Keratinocyte (primary cell): Measurements from ENCODE around the gene TXNDC2. TPM values are rescaled to one million over a fixed set of nuclear protein-coding genes. Genes with fewer than 3 reads are reported as not detected.

Source experiments
- DNase-seq: peaks from one replicate; pipeline ENCODE4 v3.0.0-alpha.2; 2011; ENCODE audit warnings: low read depth, missing footprints, low spot score
- FAIRE-seq: peaks from 2 replicates; lab custom pipeline; 2011; peaks lifted over from hg19 to GRCh38; lab: Jason Lieb, UNC
- H2AFZ ChIP-seq: 2 replicates; pipeline ENCODE4 v1.6.0; 2012; ENCODE audit warnings: low read length, control low read depth, inconsistent platforms; ENCODE audit not compliant: control insufficient read depth
- H3K27ac ChIP-seq: 2 replicates; pipeline ENCODE4 v1.5.1; 2011; ENCODE audit warnings: low read length; ENCODE audit not compliant: control insufficient read depth, insufficient read depth
- H3K27me3 ChIP-seq: 3 replicates; pipeline ENCODE4 v1.6.0; 2011; ENCODE audit warnings: low read length; ENCODE audit not compliant: control insufficient read depth, insufficient read depth; ENCODE audit errors: extremely low read depth
- H3K36me3 ChIP-seq, 2 experiments: 2 replicates in 1 of 2; 3 replicates in 1 of 2; pipeline ENCODE4 v1.5.1; 2011; ENCODE audit warnings: low read length in 2 of 2, mild to moderate bottlenecking in 1 of 2; ENCODE audit not compliant: control insufficient read depth in 2 of 2, insufficient read depth in 2 of 2; ENCODE audit errors: extremely low read depth in 1 of 2
- H3K4me1 ChIP-seq: 3 replicates; pipeline ENCODE4 v1.5.1; 2011; ENCODE audit warnings: low read length; ENCODE audit not compliant: control insufficient read depth, insufficient read depth; ENCODE audit errors: extremely low read depth
- H3K4me2 ChIP-seq: 3 replicates; pipeline ENCODE4 v1.6.0; 2011; ENCODE audit warnings: low read depth, low read length; ENCODE audit not compliant: control insufficient read depth, insufficient read depth; ENCODE audit errors: extremely low read depth
- H3K4me3 ChIP-seq, 3 experiments: fragments of 200-600 bp in 1 of 3; sonication (generic) in 1 of 3; 2 replicates in 2 of 3; 3 replicates in 1 of 3; pipeline ENCODE4 v1.5.1; 2011 to 2016; ENCODE audit warnings: low read length in 3 of 3, mild to moderate bottlenecking in 3 of 3, control low read depth in 2 of 3, inconsistent platforms in 1 of 3, low read depth in 1 of 3, mixed read lengths in 1 of 3, mixed run types in 1 of 3, moderate library complexity in 1 of 3; ENCODE audit not compliant: control insufficient read depth in 2 of 3, insufficient read depth in 2 of 3; ENCODE audit errors: extremely low read depth in 1 of 3
- H3K79me2 ChIP-seq: 2 replicates; pipeline ENCODE4 v1.6.0; 2012; ENCODE audit warnings: low read length; ENCODE audit not compliant: control insufficient read depth, insufficient read depth
- H3K9ac ChIP-seq: 3 replicates; pipeline ENCODE4 v1.6.0; 2011; ENCODE audit warnings: low read length; ENCODE audit not compliant: control insufficient read depth, insufficient read depth; ENCODE audit errors: extremely low read depth
- H3K9me1 ChIP-seq: 3 replicates; pipeline ENCODE4 v1.6.0; 2011; ENCODE audit warnings: low read length; ENCODE audit not compliant: control insufficient read depth, insufficient read depth; ENCODE audit errors: extremely low read depth
- H3K9me3 ChIP-seq: 2 replicates; pipeline ENCODE4 v1.5.1; 2012; ENCODE audit warnings: low read depth, low read length; ENCODE audit not compliant: control insufficient read depth
- H4K20me1 ChIP-seq: 3 replicates; pipeline ENCODE4 v1.6.0; 2011; ENCODE audit warnings: low read length; ENCODE audit not compliant: control insufficient read depth, insufficient read depth; ENCODE audit errors: extremely low read depth
- CTCF ChIP-seq, 3 experiments: IDR thresholded peaks in 1 of 3; conservative IDR thresholded peaks in 1 of 3; optimal IDR thresholded peaks in 1 of 3; 2 replicates in 2 of 3; 3 replicates in 1 of 3; pipeline versions ENCODE3 to v1.5.1; 2011; ENCODE audit warnings: low read length in 3 of 3, mild to moderate bottlenecking in 3 of 3, moderate library complexity in 2 of 3, control low read depth in 1 of 3, inconsistent platforms in 1 of 3; ENCODE audit not compliant: insufficient read depth in 2 of 3; ENCODE audit errors: extremely low read depth in 1 of 3
- EZH2 ChIP-seq: IDR thresholded peaks from one replicate; pipeline ENCODE4 v1.6.1; 2012; ENCODE audit warnings: inconsistent platforms, mild to moderate bottlenecking, low read length, moderate library complexity
- dilution Hi-C: fragments of 300-500 bp; cut with MboI; formaldehyde crosslinking; loops from one replicate; pipeline ENCODE4 v1.7.0; 2020; ENCODE audit warnings: low sequenced_read_pairs; ENCODE audit not compliant: extremely low pct_ligation_motif_present
- polyA plus RNA-seq, 5 experiments: library from polyadenylated mRNA; depleted of rRNA in 3 of 5; stranded (reverse) in 3 of 5; stranded (forward) in 1 of 5; unstranded in 1 of 5; fragments of >200 nt; gene quantifications; 1 replicate in 1 of 5; 2 replicates in 3 of 5; 3 replicates in 1 of 5; pipeline versions ENCODE4 v1.2.1 to v1.2.3, GENCODE V29; 2011 to 2012; ENCODE audit warnings: missing spikeins in 2 of 5, low read depth in 1 of 5, low replicate concordance in 1 of 5

TXNDC2 gene
- polyA plus RNA-seq, 1 donor (not counting 4 experiments of a cell fraction or from before 2014, with no cell fraction given) = not detected

- Histone ChIP-seq H3K9me3 (no peaks in the 10 kb centered on the region), H3K79me2 (peaks cover 98% of the 10 kb centered on the region), H3K27ac (peak overlapping the region; percentile 5), H2AFZ (no peak overlapping the region), H3K4me2 (peak overlapping the region; percentile 33), H3K9ac (no peak overlapping the region), H3K27me3 (no peaks in the 10 kb centered on the region), H3K4me1 (peaks cover 45% of the 10 kb centered on the region), H3K36me3 (no peaks in the 10 kb centered on the region), H3K4me3 (no peak overlapping the region), H4K20me1 (peaks cover 28% of the 10 kb centered on the region), H3K9me1 (peaks cover 4% of the 10 kb centered on the region)
- no peak for TF ChIP-seq CTCF (optimal IDR thresholded peaks at IDR 0.05 in 1 of 3, IDR thresholded peaks at IDR 0.05 in 1 of 3, conservative IDR thresholded peaks at IDR 0.05 in 1 of 3; ENCODE audit: extremely low read depth in 1 of 3, insufficient read depth in 2 of 3, low read length in 3 of 3)
- TF ChIP-seq EZH2 = no peak
- FAIRE-seq = no peak
- dilution Hi-C loops = no loop called here
- DNase-seq = no peak
Observed at GRCh38 chr18:9924371-9924943, 38.7 kb downstream of the TXNDC2 start.

- H3K4me3 ChIP-seq = no peak overlapping the region
- TF ChIP-seq CTCF (optimal IDR thresholded peaks at IDR 0.05 in 1 of 3, IDR thresholded peaks at IDR 0.05 in 1 of 3, conservative IDR thresholded peaks at IDR 0.05 in 1 of 3; ENCODE audit: extremely low read depth in 1 of 3, insufficient read depth in 2 of 3, low read length in 3 of 3) (no peak), EZH2 (no peak)
- no peak overlapping the region for H3K9ac ChIP-seq
- H3K79me2 ChIP-seq = peaks cover 97% of the 10 kb centered on the region
- no peaks in the 10 kb centered on the region for H3K9me3 ChIP-seq
- H3K27me3 ChIP-seq = no peaks in the 10 kb centered on the region
- peaks cover 3% of the 10 kb centered on the region for H3K9me1 ChIP-seq
- FAIRE-seq = no peak
- DNase-seq = no peak
- H2AFZ ChIP-seq = no peak overlapping the region
- no peaks in the 10 kb centered on the region for H3K36me3 ChIP-seq
- peaks cover 42% of the 10 kb centered on the region for H3K4me1 ChIP-seq
- H3K4me2 ChIP-seq = no peak overlapping the region
- peaks cover 22% of the 10 kb centered on the region for H4K20me1 ChIP-seq
- dilution Hi-C loops = no loop called here
- H3K27ac ChIP-seq = no peak overlapping the region
Observed at GRCh38 chr18:9925369-9925768, 39.6 kb downstream of the TXNDC2 start.
